Measurements from ENCODE around the gene RASAL3. TPM values are rescaled to one million over a fixed set of nuclear protein-coding genes. Genes with fewer than 3 reads are reported as not detected.

The RASAL3 gene
- total RNA-seq, 4 donors from 2014 or later: 1.9 to 117 (median 15.3) TPM

DNA sequence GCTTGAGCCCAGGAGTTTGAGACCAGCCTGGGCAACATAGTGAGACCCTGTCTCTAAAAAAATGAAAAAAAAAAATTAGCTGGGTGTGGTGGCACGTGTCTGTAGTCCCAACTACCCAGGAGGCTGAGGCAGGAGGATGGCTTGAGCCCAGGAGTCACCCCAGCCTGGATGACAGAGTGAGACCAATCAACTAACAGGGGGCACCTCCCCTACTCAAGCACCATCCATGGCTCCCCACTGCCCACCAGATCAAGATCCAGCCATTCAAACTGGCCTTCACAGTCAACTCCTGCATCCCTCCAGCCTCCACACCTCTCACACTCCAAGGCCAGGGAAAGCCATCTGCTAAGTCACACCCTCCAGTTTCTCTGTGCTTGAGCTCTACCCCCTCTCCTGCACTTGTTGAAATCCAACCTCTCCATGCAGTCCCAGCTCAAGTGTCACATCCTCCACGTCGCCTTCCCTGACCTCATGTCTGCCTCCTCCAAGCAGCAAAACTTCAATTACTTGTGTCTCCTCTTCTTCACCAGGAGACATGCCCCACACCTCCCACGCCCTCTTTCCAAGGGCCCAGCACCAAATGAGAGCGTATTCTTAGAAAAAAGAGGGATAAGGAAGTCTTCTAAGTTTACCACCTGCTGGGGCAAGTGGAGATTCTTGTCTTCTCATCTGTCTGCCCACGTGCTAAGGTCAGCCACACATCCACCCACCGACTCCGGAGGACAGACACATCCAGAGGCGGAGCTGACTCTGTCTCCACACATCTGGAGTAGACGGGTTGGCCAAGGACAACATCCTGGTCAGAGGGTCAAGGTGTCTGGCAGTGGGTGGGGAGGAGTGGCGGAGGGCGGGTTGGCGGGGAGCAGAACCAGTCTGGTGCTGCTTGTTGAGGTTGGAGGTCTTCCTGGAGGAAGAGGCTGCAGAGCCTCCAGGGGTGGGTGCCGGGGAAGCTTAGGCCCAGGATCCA lies 43.0 kb upstream of the RASAL3 start:
- Histone ChIP-seq H3K9me3 (no peaks in the 10 kb centered on the region), H3K27ac (no peak overlapping the region), H3K27me3 (peaks cover 45% of the 10 kb centered on the region), H3K4me1 (peaks cover 0 to 7% (median 3%) of the 10 kb centered on the region in 4 donors), H3K36me3 (no peaks in the 10 kb centered on the region), H3K4me3 (no peak overlapping the region)
- intact Hi-C loops (cut with DNase I; ENCODE audit: low total_unique reads) (no loop called here), in situ Hi-C loops (cut with MboI; ENCODE audit: low pct_ligation_motif_present in 1 of 4, low pct_unique_long_range_greater_than_20kb in 1 of 4, low sequenced_read_pairs in 3 of 4) (no loop called here)
- no peak for DNase-seq
- WGBS, 2 donors (ENCODE audit: low coverage in 1 of 2): 65 to 70% methylated on average over 8 to 14 of the region's 14 CpGs
- TF ChIP-seq, protein P1, sequence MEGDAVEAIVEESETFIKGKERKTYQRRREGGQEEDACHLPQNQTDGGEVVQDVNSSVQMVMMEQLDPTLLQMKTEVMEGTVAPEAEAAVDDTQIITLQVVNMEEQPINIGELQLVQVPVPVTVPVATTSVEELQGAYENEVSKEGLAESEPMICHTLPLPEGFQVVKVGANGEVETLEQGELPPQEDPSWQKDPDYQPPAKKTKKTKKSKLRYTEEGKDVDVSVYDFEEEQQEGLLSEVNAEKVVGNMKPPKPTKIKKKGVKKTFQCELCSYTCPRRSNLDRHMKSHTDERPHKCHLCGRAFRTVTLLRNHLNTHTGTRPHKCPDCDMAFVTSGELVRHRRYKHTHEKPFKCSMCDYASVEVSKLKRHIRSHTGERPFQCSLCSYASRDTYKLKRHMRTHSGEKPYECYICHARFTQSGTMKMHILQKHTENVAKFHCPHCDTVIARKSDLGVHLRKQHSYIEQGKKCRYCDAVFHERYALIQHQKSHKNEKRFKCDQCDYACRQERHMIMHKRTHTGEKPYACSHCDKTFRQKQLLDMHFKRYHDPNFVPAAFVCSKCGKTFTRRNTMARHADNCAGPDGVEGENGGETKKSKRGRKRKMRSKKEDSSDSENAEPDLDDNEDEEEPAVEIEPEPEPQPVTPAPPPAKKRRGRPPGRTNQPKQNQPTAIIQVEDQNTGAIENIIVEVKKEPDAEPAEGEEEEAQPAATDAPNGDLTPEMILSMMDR (IDR thresholded peaks at IDR 0.05): no peak
- no peak for TF ChIP-seq POLR2AphosphoS5 (IDR thresholded peaks at IDR 0.05)
- TF ChIP-seq EP300 (IDR thresholded peaks at IDR 0.05; ENCODE audit: low read depth): no peak
- no peak for TF ChIP-seq POLR2A (IDR thresholded peaks at IDR 0.05)

DNA sequence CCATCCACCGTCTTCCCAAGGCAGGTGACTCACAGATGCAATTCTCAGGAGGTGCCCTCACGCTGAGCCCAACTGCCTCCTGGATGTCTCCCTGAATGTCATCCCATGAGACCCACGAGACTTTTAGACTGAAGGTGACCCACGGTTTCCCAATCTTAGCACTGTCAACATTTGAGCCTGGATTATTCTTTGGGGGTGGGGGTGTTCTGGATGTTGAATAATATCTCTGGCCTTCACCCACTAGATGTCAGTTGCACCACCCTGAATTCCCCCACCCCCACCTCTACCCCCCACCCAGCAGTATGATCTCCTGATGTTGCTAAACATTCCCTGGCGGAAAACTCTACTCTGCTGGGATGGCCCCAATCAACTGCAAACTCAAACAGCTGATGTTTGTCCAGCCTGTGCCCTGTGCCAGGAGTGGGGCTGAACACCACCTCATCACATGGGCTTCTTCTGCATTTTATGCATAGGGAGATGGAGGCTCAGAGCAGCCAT lies 41.8 kb upstream of the RASAL3 start:
- 54% methylated on average over 5 of the region's 5 CpGs; no CpG with 5 or more reads in 1 of the 2 donors for WGBS, 2 donors (ENCODE audit: low coverage in 1 of 2)
- no peaks in the 10 kb centered on the region for H3K36me3 ChIP-seq
- H3K4me3 ChIP-seq: no peak overlapping the region
- DNase-seq: no peak
- H3K4me1 ChIP-seq: peaks cover 0 to 7% (median 3%) of the 10 kb centered on the region in 4 donors
- no peaks in the 10 kb centered on the region for H3K9me3 ChIP-seq
- in situ Hi-C loops (cut with MboI; ENCODE audit: low pct_ligation_motif_present in 1 of 4, low pct_unique_long_range_greater_than_20kb in 1 of 4, low sequenced_read_pairs in 3 of 4): no loop called here
- H3K27me3 ChIP-seq: peaks cover 49% of the 10 kb centered on the region
- intact Hi-C loops (cut with DNase I; ENCODE audit: low total_unique reads): no loop called here
- H3K27ac ChIP-seq: no peak overlapping the region
- TF ChIP-seq POLR2A (IDR thresholded peaks at IDR 0.05) (no peak), POLR2AphosphoS5 (IDR thresholded peaks at IDR 0.05) (no peak), EP300 (IDR thresholded peaks at IDR 0.05; ENCODE audit: low read depth) (no peak)
- TF ChIP-seq, protein P1 (IDR thresholded peaks at IDR 0.05): no peak

DNA sequence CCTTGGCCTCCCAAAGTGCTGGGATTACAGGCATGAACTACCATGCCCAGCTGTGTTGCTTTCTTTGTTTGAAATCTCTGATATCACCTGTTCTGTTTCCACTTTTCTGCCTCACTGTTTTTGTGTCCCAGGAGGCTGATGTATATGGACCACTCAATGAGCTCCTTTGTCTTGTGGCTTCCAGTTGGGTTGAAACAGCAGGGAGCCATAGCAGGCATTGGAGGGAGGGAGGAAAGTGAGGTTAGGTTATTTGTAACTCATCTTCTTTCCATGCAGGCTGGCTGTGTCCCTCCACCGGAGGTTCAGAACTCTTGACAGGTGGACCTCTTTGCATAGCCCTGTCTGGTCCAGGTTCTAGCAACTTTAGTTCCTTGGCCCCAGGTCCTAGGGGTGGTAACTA lies 37.9 kb upstream of the RASAL3 start:
- H3K9me3 ChIP-seq: no peaks in the 10 kb centered on the region
- in situ Hi-C loops (cut with MboI; ENCODE audit: low pct_ligation_motif_present in 1 of 4, low pct_unique_long_range_greater_than_20kb in 1 of 4, low sequenced_read_pairs in 3 of 4): no loop called here
- no peak for TF ChIP-seq POLR2A (IDR thresholded peaks at IDR 0.05)
- TF ChIP-seq, protein P1 (IDR thresholded peaks at IDR 0.05): no peak
- TF ChIP-seq EP300 (IDR thresholded peaks at IDR 0.05; ENCODE audit: low read depth): no peak
- TF ChIP-seq POLR2AphosphoS5 (IDR thresholded peaks at IDR 0.05): no peak
- H3K4me3 ChIP-seq: no peak overlapping the region
- DNase-seq: no peak
- peaks cover 31% of the 10 kb centered on the region for H3K27me3 ChIP-seq
- intact Hi-C loops (cut with DNase I; ENCODE audit: low total_unique reads): no loop called here
- WGBS, 2 donors (ENCODE audit: low coverage in 1 of 2): 50% methylated on average over 1 of the region's 1 CpG; no CpG with 5 or more reads in 1 of the 2 donors
- no peaks in the 10 kb centered on the region for H3K36me3 ChIP-seq
- no peak overlapping the region for H3K27ac ChIP-seq
- no peaks in the 10 kb centered on the region for H3K4me1 ChIP-seq

DNA sequence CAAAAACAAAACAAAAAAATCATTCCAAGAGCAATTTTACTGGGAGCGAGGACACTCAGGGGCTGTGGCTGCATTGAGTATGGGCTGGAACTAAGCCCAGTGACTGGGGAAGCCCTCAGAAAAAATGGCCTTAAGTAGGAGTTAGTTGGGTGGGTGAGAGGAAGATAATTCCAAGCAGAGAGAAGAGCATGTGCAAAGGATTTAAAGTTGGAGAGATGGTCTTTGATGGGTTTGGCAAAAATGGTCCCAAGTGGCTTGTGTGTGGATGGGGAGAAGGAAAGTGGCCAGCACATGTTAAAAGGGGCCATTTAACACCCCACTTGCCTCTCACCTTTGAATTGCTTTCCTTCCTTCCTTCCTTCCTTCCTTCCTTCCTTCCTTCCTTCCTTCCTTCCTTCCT lies 37.3 kb upstream of the RASAL3 start:
- no peak overlapping the region for H3K4me3 ChIP-seq
- DNase-seq: no peak
- in situ Hi-C loops (cut with MboI; ENCODE audit: low pct_ligation_motif_present in 1 of 4, low pct_unique_long_range_greater_than_20kb in 1 of 4, low sequenced_read_pairs in 3 of 4) (no loop called here), intact Hi-C loops (cut with DNase I; ENCODE audit: low total_unique reads) (no loop called here)
- no peak overlapping the region for H3K27ac ChIP-seq
- no peaks in the 10 kb centered on the region for H3K36me3 ChIP-seq
- WGBS, 2 donors (ENCODE audit: low coverage in 1 of 2): 40 to 67% methylated on average over 1 of the region's 1 CpG
- H3K27me3 ChIP-seq: peaks cover 24% of the 10 kb centered on the region
- no peaks in the 10 kb centered on the region for H3K4me1 ChIP-seq
- no peak for TF ChIP-seq POLR2AphosphoS5 (IDR thresholded peaks at IDR 0.05)
- no peak for TF ChIP-seq POLR2A (IDR thresholded peaks at IDR 0.05)
- TF ChIP-seq, protein P1 (IDR thresholded peaks at IDR 0.05): no peak
- TF ChIP-seq EP300 (IDR thresholded peaks at IDR 0.05; ENCODE audit: low read depth): no peak
- no peaks in the 10 kb centered on the region for H3K9me3 ChIP-seq
